NCI-H146 (cell line): ENCODE measurements around the gene BRD4.

Experiments used
- DNase-seq: peaks from one replicate; lab custom pipeline; 2025; lab: John Stamatoyannopoulos, UW

BRD4 gene

GRCh38 chr19:15194938-15195337 lies 137.4 kb downstream of the BRD4 start:
- DNase-seq: no peak

GRCh38 chr19:15191982-15192381 lies 140.4 kb downstream of the BRD4 start:
- DNase-seq: no peak

GRCh38 chr19:15191514-15191913 lies 140.8 kb downstream of the BRD4 start:
- DNase-seq: no peak

GRCh38 chr19:15188851-15189250 lies 143.5 kb downstream of the BRD4 start:
- no peak for DNase-seq

GRCh38 chr19:15187026-15188007 lies 145.0 kb downstream of the BRD4 start:
- DNase-seq: no peak
